HepG2 (cell line): Measurements from ENCODE around the gene JAKMIP3. TPM values are rescaled to one million over a fixed set of nuclear protein-coding genes. Genes with fewer than 3 reads are reported as not detected.

ENCODE experiments used
- ATAC-seq: fragments of 200-7000 bp; cut with Tn5 transposase; 3 replicates; pipeline ENCODE4 v1.9.1; 2020; ENCODE audit warnings: mild to moderate bottlenecking, moderate library complexity
- BruUV-seq: library from RNA; stranded (reverse); fragments of 400-500 nt; replicated peaks from 2 replicates; lab custom pipeline; 2021; lab: Mats Ljungman, UMichigan
- CTCF ChIA-PET: fragments of 300-600 bp; formaldehyde crosslinking; extraction: SDS; loops from one replicate; lab custom pipeline; 2021; ENCODE audit warnings: low total read pairs, inconsistent platforms, low intra/inter-chr PET ratio; lab: Yijun Ruan, JAX
- POLR2A ChIA-PET: fragments of 350-600 bp; sonication (Branson Sonifier 250); formaldehyde crosslinking; loops from one replicate; lab custom pipeline; 2020; ENCODE audit warnings: antibody characterized with exemption, inconsistent platforms; lab: Yijun Ruan, JAX
- DNase-seq: peaks from one replicate; pipeline ENCODE4 v3.0.0-alpha.2; 2015; ENCODE audit warnings: low spot score
- FAIRE-seq: peaks from 3 replicates; lab custom pipeline; 2011; peaks lifted over from hg19 to GRCh38; lab: Jason Lieb, UNC
- H2AFZ ChIP-seq: one replicate; pipeline ENCODE4 v1.6.1; 2011; ENCODE audit warnings: low read length, inconsistent platforms
- H3K27ac ChIP-seq: fragments of 300-600 bp; 3 replicates; pipeline ENCODE4 v1.8.0; 2011; ENCODE audit warnings: mixed run types, mild to moderate bottlenecking, mixed read lengths, low read length, inconsistent platforms; ENCODE audit not compliant: insufficient read depth; ENCODE audit errors: extremely low read length
- H3K27me3 ChIP-seq, 2 experiments: fragments of 200-600 bp in 1 of 2; 2 replicates in 1 of 2; 3 replicates in 1 of 2; pipeline versions ENCODE4 v1.6.0 to v1.8.0; 2011; ENCODE audit warnings: low read length in 2 of 2, mild to moderate bottlenecking in 2 of 2, moderate library complexity in 2 of 2, inconsistent platforms in 1 of 2; ENCODE audit not compliant: insufficient read depth in 2 of 2, control insufficient read depth in 1 of 2
- H3K36me3 ChIP-seq, 2 experiments: fragments of 200-600 bp in 1 of 2; replicated peaks in 1 of 2; 2 replicates in 1 of 2; 3 replicates in 1 of 2; pipeline versions ENCODE4 v1.5.1 to v1.8.0; 2011; ENCODE audit warnings: low read length in 2 of 2, inconsistent platforms in 1 of 2; ENCODE audit not compliant: insufficient read depth in 2 of 2, control insufficient read depth in 1 of 2
- H3K4me1 ChIP-seq: 2 replicates; pipeline ENCODE4 v1.5.1; 2012; ENCODE audit warnings: low read length, inconsistent platforms; ENCODE audit not compliant: insufficient read depth
- H3K4me2 ChIP-seq: 2 replicates; pipeline ENCODE4 v1.6.0; 2011; ENCODE audit warnings: low read depth, low read length, inconsistent platforms
- H3K4me3 ChIP-seq, 3 experiments: fragments of 200-600 bp in 1 of 3; sonication (generic), shearing (Covaris generic) in 1 of 3; replicated peaks in 1 of 3; 2 replicates each; pipeline ENCODE4 v1.5.1; 2011 to 2016; ENCODE audit warnings: low read length in 3 of 3, inconsistent platforms in 2 of 3, low read depth in 2 of 3, mild to moderate bottlenecking in 2 of 3, control low read depth in 1 of 3, mixed read lengths in 1 of 3; ENCODE audit not compliant: insufficient read depth in 1 of 3
- H3K79me2 ChIP-seq: one replicate; pipeline ENCODE4 v1.6.1; 2011; ENCODE audit warnings: low read length, inconsistent platforms; ENCODE audit not compliant: insufficient read depth
- H3K9ac ChIP-seq: 2 replicates; pipeline ENCODE4 v1.6.0; 2011; ENCODE audit warnings: mild to moderate bottlenecking, low read depth, low read length, inconsistent platforms; ENCODE audit not compliant: insufficient read depth
- H3K9me3 ChIP-seq: 2 replicates; pipeline ENCODE4 v1.5.1; 2012; ENCODE audit warnings: mild to moderate bottlenecking, low read length
- H4K20me1 ChIP-seq: 2 replicates; pipeline ENCODE4 v1.6.0; 2011; ENCODE audit warnings: inconsistent platforms, mild to moderate bottlenecking, low read length, moderate library complexity; ENCODE audit not compliant: insufficient read depth
- ETV5 ChIP-seq: IDR thresholded peaks from 2 replicates; pipeline ENCODE4 v1.6.1; 2018; ENCODE audit warnings: missing biosample characterization, missing genetic modification reagents, inconsistent platforms, borderline replicate concordance
- HOXA5 ChIP-seq: sonication (generic); formaldehyde crosslinking; IDR thresholded peaks from 2 replicates; pipeline ENCODE4 v1.4.0; 2020; ENCODE audit warnings: missing genetic modification reagents
- HOXA7 ChIP-seq: sonication (generic); formaldehyde crosslinking; IDR thresholded peaks from 2 replicates; pipeline ENCODE4 v1.8.1; 2022; ENCODE audit warnings: mild to moderate bottlenecking, missing genetic modification reagents, moderate library complexity
- JUN ChIP-seq: sonication (generic); formaldehyde crosslinking; IDR thresholded peaks from 2 replicates; pipeline ENCODE4 v1.4.0; 2020; ENCODE audit warnings: mild to moderate bottlenecking, missing genetic modification reagents
- KLF13 ChIP-seq: sonication (generic); formaldehyde crosslinking; IDR thresholded peaks from 2 replicates; pipeline ENCODE4 v1.4.0; 2020; ENCODE audit warnings: mild to moderate bottlenecking, missing genetic modification reagents
- NR1H2 ChIP-seq: sonication (generic); formaldehyde crosslinking; IDR thresholded peaks from 2 replicates; pipeline ENCODE4 v1.8.1; 2022; ENCODE audit warnings: low read depth, missing genetic modification reagents, borderline replicate concordance
- PHF21A ChIP-seq: sonication (generic); formaldehyde crosslinking; IDR thresholded peaks from 2 replicates; pipeline ENCODE4 v1.5.0; 2020; ENCODE audit warnings: mild to moderate bottlenecking, missing genetic modification reagents
- SMYD3 ChIP-seq: sonication (generic); formaldehyde crosslinking; IDR thresholded peaks from 2 replicates; pipeline ENCODE4 v1.8.1; 2023; ENCODE audit warnings: mild to moderate bottlenecking, missing genetic modification reagents
- ZBTB21 ChIP-seq: sonication (generic); formaldehyde crosslinking; IDR thresholded peaks from 2 replicates; pipeline ENCODE4 v1.4.0; 2020; ENCODE audit warnings: missing genetic modification reagents
- ZFYVE20 ChIP-seq: sonication (generic); formaldehyde crosslinking; IDR thresholded peaks from 2 replicates; pipeline ENCODE4 v1.8.0; 2023; ENCODE audit warnings: low read depth, mild to moderate bottlenecking, moderate library complexity, missing genetic modification reagents, borderline replicate concordance
- ZNF138 ChIP-seq: sonication (generic); formaldehyde crosslinking; IDR thresholded peaks from 2 replicates; pipeline ENCODE4 v1.5.0; 2020; ENCODE audit warnings: mild to moderate bottlenecking, low read depth, missing genetic modification reagents
- ZNF253 ChIP-seq: sonication (generic); formaldehyde crosslinking; IDR thresholded peaks from 2 replicates; pipeline ENCODE4 v1.8.0; 2022; ENCODE audit warnings: mild to moderate bottlenecking, missing genetic modification reagents, borderline replicate concordance
- ZNF263 ChIP-seq: sonication (generic); formaldehyde crosslinking; IDR thresholded peaks from 2 replicates; pipeline ENCODE4 v1.4.0; 2020; ENCODE audit warnings: missing genetic modification reagents
- ZNF484 ChIP-seq: sonication (generic); formaldehyde crosslinking; IDR thresholded peaks from 2 replicates; pipeline ENCODE4 v1.5.1; 2020; ENCODE audit warnings: mild to moderate bottlenecking, low read depth, missing genetic modification reagents, borderline replicate concordance
- ZNF550 ChIP-seq: sonication (generic); formaldehyde crosslinking; IDR thresholded peaks from 2 replicates; pipeline ENCODE4 v1.4.0; 2020; ENCODE audit warnings: mild to moderate bottlenecking, missing genetic modification reagents, borderline replicate concordance
- ZNF558 ChIP-seq: sonication (generic); formaldehyde crosslinking; IDR thresholded peaks from 2 replicates; pipeline ENCODE4 v1.9.0; 2022; ENCODE audit warnings: mild to moderate bottlenecking, missing genetic modification reagents, borderline replicate concordance
- ZNF564 ChIP-seq: sonication (generic); formaldehyde crosslinking; IDR thresholded peaks from 2 replicates; pipeline ENCODE4 v1.8.1; 2023; ENCODE audit warnings: mild to moderate bottlenecking, missing genetic modification reagents
- ZNF839 ChIP-seq: sonication (generic); formaldehyde crosslinking; IDR thresholded peaks from 2 replicates; pipeline ENCODE4 v1.4.0; 2020; ENCODE audit warnings: missing genetic modification reagents, mild to moderate bottlenecking, borderline replicate concordance
- WGBS: methylation state at CpG from one replicate; pipeline ENCODE4 v1.1.6; 2017; ENCODE audit warnings: low lambda C conversion rate; 5-methylcytosine and 5-hydroxymethylcytosine counted together
- in situ Hi-C: cut with HindIII; loops from 2 replicates; pipeline ENCODE4 v1.10.0; 2017; ENCODE audit warnings: low pct_unique_long_range_greater_than_20kb; ENCODE audit not compliant: extremely low pct_ligation_motif_present
- intact Hi-C: fragments of 100-400 bp; cut with micrococcal nuclease; formaldehyde crosslinking; loops from one replicate; pipeline ENCODE4 v1.10.0; 2022; ENCODE audit not compliant: unreplicated experiment
- polyA plus RNA-seq, 8 experiments: library from polyadenylated mRNA; depleted of rRNA in 3 of 8; stranded (reverse) in 7 of 8; unstranded in 1 of 8; fragments of >200 nt; fragmentation: Illumina TruSeq in 4 of 8; extraction: Trizol in 4 of 8; gene quantifications; 2 replicates each; pipeline versions ENCODE4 v1.2.1 to v1.2.3, GENCODE V29; 2011 to 2016; ENCODE audit warnings: low read depth in 4 of 8, missing spikeins in 1 of 8, mixed read lengths in 1 of 8; ENCODE audit not compliant: insufficient read depth in 1 of 8
- total RNA-seq, 5 experiments: library from RNA; depleted of rRNA; stranded (reverse); fragments of >200 nt; fragmentation: Illumina TruSeq; extraction: Trizol; gene quantifications; 2 replicates each; pipeline ENCODE4 v1.2.3, GENCODE V29; 2016; ENCODE audit warnings: low read depth in 1 of 5
- TF ChIP-seq, protein P1 (sequence below): sonication (generic); formaldehyde crosslinking; IDR thresholded peaks from 2 replicates; pipeline ENCODE4 v1.4.0; 2020; ENCODE audit warnings: missing genetic modification reagents, mild to moderate bottlenecking, borderline replicate concordance
- TF ChIP-seq, protein P2 (sequence below): IDR thresholded peaks from 2 replicates; pipeline ENCODE4 v1.6.1; 2016; ENCODE audit warnings: control low read depth

Gene JAKMIP3
- total and polyA plus RNA-seq, 2 of the 13 experiments (the other 11 are each of a cell fraction or from before 2014, with no cell fraction given), result 0.03 to 0.11 TPM

- no peaks in the 10 kb centered on the region for H3K36me3 ChIP-seq
- ATAC-seq, result no peak
- H3K79me2 ChIP-seq, result no peaks in the 10 kb centered on the region
- H3K4me2 ChIP-seq, result no peak overlapping the region
- no peaks in the 10 kb centered on the region for H3K4me1 ChIP-seq
- no peak for DNase-seq
- FAIRE-seq, result no peak
- BruUV-seq, result no TSS peak
- H4K20me1 ChIP-seq, result no peaks in the 10 kb centered on the region
- POLR2A ChIA-PET, result no interaction called here
- in situ Hi-C loops (no loop called here), intact Hi-C loops (no loop called here)
- H2AFZ ChIP-seq, result no peak overlapping the region
- no peak overlapping the region for H3K9ac ChIP-seq
- 54% methylated on average over 6 of the region's 6 CpGs for WGBS
- CTCF ChIA-PET, result no interaction called here
- no peak overlapping the region for H3K27ac ChIP-seq
- peaks cover 2 to 27% of the 10 kb centered on the region in 2 experiments; a peak in 4 of 5 replicates for H3K27me3 ChIP-seq
- H3K9me3 ChIP-seq, result no peaks in the 10 kb centered on the region
- TF ChIP-seq, protein P1, sequence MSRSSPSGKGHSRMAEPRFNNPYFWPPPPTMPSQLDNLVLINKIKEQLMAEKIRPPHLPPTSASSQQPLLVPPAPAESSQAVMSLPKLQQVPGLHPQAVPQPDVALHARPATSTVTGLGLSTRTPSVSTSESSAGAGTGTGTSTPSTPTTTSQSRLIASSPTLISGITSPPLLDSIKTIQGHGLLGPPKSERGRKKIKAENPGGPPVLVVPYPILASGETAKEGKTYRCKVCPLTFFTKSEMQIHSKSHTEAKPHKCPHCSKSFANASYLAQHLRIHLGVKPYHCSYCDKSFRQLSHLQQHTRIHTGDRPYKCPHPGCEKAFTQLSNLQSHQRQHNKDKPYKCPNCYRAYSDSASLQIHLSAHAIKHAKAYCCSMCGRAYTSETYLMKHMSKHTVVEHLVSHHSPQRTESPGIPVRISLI (CRISPR knock-in tag), result no peak
- TF ChIP-seq ZNF564 (CRISPR knock-in tag), result no peak
- no peak for TF ChIP-seq HOXA7
- TF ChIP-seq PHF21A, result no peak
- no peak for TF ChIP-seq NR1H2
- no peak for TF ChIP-seq ZNF263 (CRISPR knock-in tag)
- no peak for TF ChIP-seq ZNF550 (CRISPR knock-in tag)
- no peak for TF ChIP-seq KLF13 (CRISPR knock-in tag)
- TF ChIP-seq ZNF839, result no peak
- H3K4me3 ChIP-seq, result no peak overlapping the region
These were observed 49.2 kb upstream of the JAKMIP3 start for GRCh38 chr10:132016514-132016913.

DNA sequence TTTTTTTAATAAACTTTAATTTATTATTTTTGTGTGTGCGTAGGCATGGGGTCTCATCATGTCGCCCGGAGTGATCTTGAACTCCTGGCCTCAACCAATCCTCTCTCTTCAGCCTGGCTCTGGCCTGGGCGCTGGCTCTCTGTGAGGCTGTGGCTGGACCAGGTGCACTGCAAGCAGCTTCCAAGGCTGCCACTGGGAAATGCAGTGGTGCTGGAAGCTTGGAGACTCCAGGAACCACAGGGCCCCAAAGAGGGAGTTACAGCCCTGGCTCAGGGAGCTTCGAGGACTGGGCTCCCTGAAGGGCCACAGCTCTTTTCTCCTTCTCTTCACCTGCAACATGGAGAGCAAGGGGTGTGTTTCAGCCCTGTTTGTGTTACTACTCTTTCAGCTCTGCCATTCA lies 47.3 kb upstream of the JAKMIP3 start:
- no peak overlapping the region for H3K4me3 ChIP-seq
- FAIRE-seq (no peak), ATAC-seq (no peak), DNase-seq (no peak)
- peaks cover 10% of the 10 kb centered on the region for H3K4me1 ChIP-seq
- no peak overlapping the region for H3K27ac ChIP-seq
- H3K9me3 ChIP-seq, result no peaks in the 10 kb centered on the region
- H3K9ac ChIP-seq, result no peak overlapping the region
- H3K4me2 ChIP-seq, result no peak overlapping the region
- no peak overlapping the region for H2AFZ ChIP-seq
- H3K27me3 ChIP-seq, result peaks cover 2 to 30% of the 10 kb centered on the region in 2 experiments
- TF ChIP-seq ZBTB21 (no peak), HOXA5 (CRISPR knock-in tag) (no peak), SMYD3 (CRISPR knock-in tag) (no peak), ZFYVE20 (CRISPR knock-in tag) (no peak), ZNF253 (no peak), ZNF138 (CRISPR knock-in tag) (no peak), JUN (CRISPR knock-in tag) (no peak), ZNF558 (CRISPR knock-in tag) (no peak), ZNF484 (no peak), ETV5 (CRISPR knock-in tag) (no peak)
- TF ChIP-seq, protein P2, sequence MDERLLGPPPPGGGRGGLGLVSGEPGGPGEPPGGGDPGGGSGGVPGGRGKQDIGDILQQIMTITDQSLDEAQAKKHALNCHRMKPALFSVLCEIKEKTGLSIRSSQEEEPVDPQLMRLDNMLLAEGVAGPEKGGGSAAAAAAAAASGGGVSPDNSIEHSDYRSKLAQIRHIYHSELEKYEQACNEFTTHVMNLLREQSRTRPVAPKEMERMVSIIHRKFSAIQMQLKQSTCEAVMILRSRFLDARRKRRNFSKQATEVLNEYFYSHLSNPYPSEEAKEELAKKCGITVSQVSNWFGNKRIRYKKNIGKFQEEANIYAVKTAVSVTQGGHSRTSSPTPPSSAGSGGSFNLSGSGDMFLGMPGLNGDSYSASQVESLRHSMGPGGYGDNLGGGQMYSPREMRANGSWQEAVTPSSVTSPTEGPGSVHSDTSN, result no peak
- H4K20me1 ChIP-seq, result no peaks in the 10 kb centered on the region
- WGBS, result 4% methylated on average over 5 of the region's 5 CpGs
- CTCF ChIA-PET, result no interaction called here
- intact Hi-C loops (no loop called here), in situ Hi-C loops (no loop called here)
- no peaks in the 10 kb centered on the region for H3K79me2 ChIP-seq
- no TSS peak for BruUV-seq
- POLR2A ChIA-PET, result no interaction called here
- H3K36me3 ChIP-seq, result no peaks in the 10 kb centered on the region
